ENCODE data around the gene NGDN. TPM values are rescaled to one million over a fixed set of nuclear protein-coding genes. Genes with fewer than 3 reads are reported as not detected.

NGDN gene
- total RNA-seq, 2 experiments from 2014 or later = 75.2 to 80.3 TPM

GRCh38 chr14:23435543-23436326, 33.8 kb upstream of the NGDN start, which contains the start of gene MYH7:
Gene MYH7, minus strand, starts transcription at chr14:23435660. Its CDS starts 1,928 bp downstream, at chr14:23433732.
- no peak for DNase-seq
- H3K9me3 Mint-ChIP-seq = no peaks in the 10 kb centered on the region
- no peak within 1 kb of the TSS for H3K27ac Mint-ChIP-seq

GRCh38 chr14:23436327-23437132, 33.0 kb upstream of the NGDN start:
- no peak overlapping the region for H3K27ac Mint-ChIP-seq
- H3K9me3 Mint-ChIP-seq = no peaks in the 10 kb centered on the region
- no peaks in the 10 kb centered on the region for H3K36me3 Mint-ChIP-seq
- DNase-seq = no peak
- H3K4me3 Mint-ChIP-seq = no peak overlapping the region
- no peaks in the 10 kb centered on the region for H3K27me3 Mint-ChIP-seq
- no peaks in the 10 kb centered on the region for H3K4me1 Mint-ChIP-seq

More at GRCh38 chr14:23435543-23436326, 33.8 kb upstream of the NGDN start, which contains the start of gene MYH7:
- Mint-ChIP-seq H3K4me3 (no peak within 1 kb of the TSS), H3K27me3 (no peaks in the 10 kb centered on the region), H3K4me1 (no peaks in the 10 kb centered on the region), H3K36me3 (no peaks in the 10 kb centered on the region)

GRCh38 chr14:23437133-23438100, 32.1 kb upstream of the NGDN start:
- no peaks in the 10 kb centered on the region for H3K4me1 Mint-ChIP-seq
- no peaks in the 10 kb centered on the region for H3K9me3 Mint-ChIP-seq
- H3K36me3 Mint-ChIP-seq = no peaks in the 10 kb centered on the region
- no peak for DNase-seq
- H3K27me3 Mint-ChIP-seq = no peaks in the 10 kb centered on the region
- H3K27ac Mint-ChIP-seq = no peak overlapping the region
- no peak overlapping the region for H3K4me3 Mint-ChIP-seq

GRCh38 chr14:23438101-23438971, 31.2 kb upstream of the NGDN start:
- H3K9me3 Mint-ChIP-seq = no peaks in the 10 kb centered on the region
- H3K4me3 Mint-ChIP-seq = no peak overlapping the region
- H3K36me3 Mint-ChIP-seq = no peaks in the 10 kb centered on the region
- H3K27me3 Mint-ChIP-seq = peaks cover 5% of the 10 kb centered on the region
- peak overlapping the region; percentile 39 for H3K27ac Mint-ChIP-seq
- DNase-seq = no peak
- H3K4me1 Mint-ChIP-seq = no peaks in the 10 kb centered on the region

GRCh38 chr14:23439107-23439835, 30.2 kb upstream of the NGDN start:
- Mint-ChIP-seq H3K36me3 (no peaks in the 10 kb centered on the region), H3K27ac (no peak overlapping the region), H3K4me1 (no peaks in the 10 kb centered on the region), H3K27me3 (peaks cover 5% of the 10 kb centered on the region), H3K9me3 (no peaks in the 10 kb centered on the region), H3K4me3 (no peak overlapping the region)
- DNase-seq = no peak

- no peak for DNase-seq
- Mint-ChIP-seq H3K9me3 (no peaks in the 10 kb centered on the region), H3K4me1 (no peaks in the 10 kb centered on the region), H3K4me3 (no peak overlapping the region), H3K27ac (no peak overlapping the region), H3K27me3 (peaks cover 5% of the 10 kb centered on the region), H3K36me3 (no peaks in the 10 kb centered on the region)
These were observed 28.4 kb upstream of the NGDN start for GRCh38 chr14:23441076-23441475.

GRCh38 chr14:23442721-23443356, 26.7 kb upstream of the NGDN start:
- H3K9me3 Mint-ChIP-seq = no peaks in the 10 kb centered on the region
- peaks cover 5% of the 10 kb centered on the region for H3K27me3 Mint-ChIP-seq
- no peak overlapping the region for H3K4me3 Mint-ChIP-seq
- H3K36me3 Mint-ChIP-seq = no peaks in the 10 kb centered on the region
- no peak for DNase-seq
- H3K4me1 Mint-ChIP-seq = peaks cover 4% of the 10 kb centered on the region
- no peak overlapping the region for H3K27ac Mint-ChIP-seq

GRCh38 chr14:23443411-23443812, 26.1 kb upstream of the NGDN start:
- Mint-ChIP-seq H3K4me1 (peaks cover 6% of the 10 kb centered on the region), H3K9me3 (no peaks in the 10 kb centered on the region), H3K27ac (no peak overlapping the region), H3K36me3 (no peaks in the 10 kb centered on the region), H3K27me3 (peaks cover 5% of the 10 kb centered on the region), H3K4me3 (no peak overlapping the region)
- DNase-seq = no peak

GRCh38 chr14:23443881-23444280, 25.6 kb upstream of the NGDN start:
- H3K4me3 Mint-ChIP-seq = no peak overlapping the region

GRCh38 chr14:23444314-23444713, 25.2 kb upstream of the NGDN start:
- H3K9me3 Mint-ChIP-seq = no peaks in the 10 kb centered on the region
- H3K4me3 Mint-ChIP-seq = no peak overlapping the region
- peaks cover 5% of the 10 kb centered on the region for H3K27me3 Mint-ChIP-seq
- H3K4me1 Mint-ChIP-seq = peaks cover 6% of the 10 kb centered on the region
- no peak overlapping the region for H3K27ac Mint-ChIP-seq
- no peaks in the 10 kb centered on the region for H3K36me3 Mint-ChIP-seq
- no peak for DNase-seq

More at GRCh38 chr14:23443881-23444280, 25.6 kb upstream of the NGDN start:
- no peaks in the 10 kb centered on the region for H3K9me3 Mint-ChIP-seq
- H3K4me1 Mint-ChIP-seq = peaks cover 6% of the 10 kb centered on the region
- H3K27me3 Mint-ChIP-seq = peaks cover 5% of the 10 kb centered on the region
- H3K27ac Mint-ChIP-seq = no peak overlapping the region
- no peak for DNase-seq
- H3K36me3 Mint-ChIP-seq = no peaks in the 10 kb centered on the region

GRCh38 chr14:23445773-23446172, 23.7 kb upstream of the NGDN start:
- Mint-ChIP-seq H3K9me3 (no peaks in the 10 kb centered on the region), H3K27me3 (peaks cover 5% of the 10 kb centered on the region), H3K4me1 (peaks cover 6% of the 10 kb centered on the region), H3K27ac (no peak overlapping the region), H3K36me3 (no peaks in the 10 kb centered on the region), H3K4me3 (no peak overlapping the region)
- no peak for DNase-seq

- Mint-ChIP-seq H3K36me3 (no peaks in the 10 kb centered on the region), H3K4me1 (peaks cover 6% of the 10 kb centered on the region), H3K4me3 (no peak overlapping the region), H3K27ac (no peak overlapping the region), H3K9me3 (no peaks in the 10 kb centered on the region), H3K27me3 (peaks cover 11% of the 10 kb centered on the region)
- DNase-seq = no peak
These were observed 23.1 kb upstream of the NGDN start for GRCh38 chr14:23446291-23446851.
